ENCODE data around the gene GTF2A1L. TPM values are rescaled to one million over a fixed set of nuclear protein-coding genes. Genes with fewer than 3 reads are reported as not detected.

Gene GTF2A1L
- polyA plus RNA-seq (2012; ENCODE audit: low read depth, missing spikeins): not detected

GRCh38 chr2:48617618-48618017 lies at the start of gene GTF2A1L:
GTF2A1L (plus strand) TSS chr2:48617856; CDS start chr2:48617875, 19 bp downstream.
- no peak for FAIRE-seq
- TF ChIP-seq PAX5 (IDR thresholded peaks at IDR 0.05; ENCODE audit: insufficient read depth, low read length, severe bottlenecking) (no peak), POU2F2 (IDR thresholded peaks at IDR 0.05; ENCODE audit: low read depth, low read length) (no peak), POLR2AphosphoS5 (IDR thresholded peaks at IDR 0.05; ENCODE audit: low read depth, low read length) (no peak)
- DNase-seq (ENCODE audit: insufficient read length, low spot score): no peak

DNA sequence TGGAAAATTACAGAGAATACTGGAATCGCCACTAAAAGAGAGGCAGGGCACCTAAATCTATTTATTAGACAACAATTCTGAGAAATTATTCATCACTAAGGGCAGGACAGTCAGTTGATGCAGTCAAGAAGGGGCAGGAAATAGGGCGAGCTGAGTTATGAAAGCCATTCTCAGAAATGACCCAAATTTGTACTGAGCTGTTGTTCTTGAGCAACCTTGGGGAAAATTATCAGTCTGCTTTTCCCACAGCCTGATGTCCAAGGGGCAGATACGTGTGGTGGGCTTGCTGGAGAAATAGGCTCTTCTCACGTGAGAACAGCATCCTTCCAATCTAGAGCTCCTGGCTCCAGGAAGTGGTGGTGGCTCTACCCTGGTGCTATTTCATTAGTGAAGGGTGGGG lies 49.1 kb upstream of the GTF2A1L start:
- DNase-seq (ENCODE audit: insufficient read length, low spot score) (no peak), FAIRE-seq (no peak)
- TF ChIP-seq SPI1 (IDR thresholded peaks at IDR 0.05; ENCODE audit: low read depth, low read length): no peak
- TF ChIP-seq PAX5 (IDR thresholded peaks at IDR 0.05; ENCODE audit: insufficient read depth, low read length, severe bottlenecking): no peak
- no peak for TF ChIP-seq TAF1 (IDR thresholded peaks at IDR 0.05; ENCODE audit: low read depth, low read length)
- TF ChIP-seq POLR2AphosphoS5 (IDR thresholded peaks at IDR 0.05; ENCODE audit: low read depth, low read length): no peak
- TF ChIP-seq POLR2A (IDR thresholded peaks at IDR 0.05; ENCODE audit: low read depth, low read length): no peak

- FAIRE-seq (no peak), DNase-seq (ENCODE audit: insufficient read length, low spot score) (no peak)
- TF ChIP-seq POU2F2 (IDR thresholded peaks at IDR 0.05; ENCODE audit: low read depth, low read length) (no peak), SPI1 (IDR thresholded peaks at IDR 0.05; ENCODE audit: low read depth, low read length) (no peak), POLR2AphosphoS5 (IDR thresholded peaks at IDR 0.05; ENCODE audit: low read depth, low read length) (no peak), TAF1 (IDR thresholded peaks at IDR 0.05; ENCODE audit: low read depth, low read length) (no peak), POLR2A (IDR thresholded peaks at IDR 0.05; ENCODE audit: low read depth, low read length) (no peak), PAX5 (IDR thresholded peaks at IDR 0.05; ENCODE audit: insufficient read depth, low read length, severe bottlenecking) (no peak)
Observed at GRCh38 chr2:48569433-48569832, 48.2 kb upstream of the GTF2A1L start.

- DNase-seq (ENCODE audit: insufficient read length, low spot score) (no peak), FAIRE-seq (no peak)
- TF ChIP-seq TAF1 (IDR thresholded peaks at IDR 0.05; ENCODE audit: low read depth, low read length) (no peak), POU2F2 (IDR thresholded peaks at IDR 0.05; ENCODE audit: low read depth, low read length) (no peak), PAX5 (IDR thresholded peaks at IDR 0.05; ENCODE audit: insufficient read depth, low read length, severe bottlenecking) (no peak), SPI1 (IDR thresholded peaks at IDR 0.05; ENCODE audit: low read depth, low read length) (no peak), POLR2A (IDR thresholded peaks at IDR 0.05; ENCODE audit: low read depth, low read length) (no peak)
Observed at GRCh38 chr2:48572816-48573215, 44.8 kb upstream of the GTF2A1L start.

- FAIRE-seq: peak; percentile 65
- DNase-seq (ENCODE audit: insufficient read length, low spot score): no peak
- TF ChIP-seq POLR2AphosphoS5 (IDR thresholded peaks at IDR 0.05; ENCODE audit: low read depth, low read length) (no peak), SPI1 (IDR thresholded peaks at IDR 0.05; ENCODE audit: low read depth, low read length) (0 out of 2 replicates have a peak, but pooled peaks have one; percentile 8), PAX5 (IDR thresholded peaks at IDR 0.05; ENCODE audit: insufficient read depth, low read length, severe bottlenecking) (no peak)
Observed at GRCh38 chr2:48574353-48575287, 43.0 kb upstream of the GTF2A1L start.

- no peak for FAIRE-seq
- TF ChIP-seq PAX5 (IDR thresholded peaks at IDR 0.05; ENCODE audit: insufficient read depth, low read length, severe bottlenecking): no peak
- TF ChIP-seq SPI1 (IDR thresholded peaks at IDR 0.05; ENCODE audit: low read depth, low read length): no peak
- TF ChIP-seq POLR2A (IDR thresholded peaks at IDR 0.05; ENCODE audit: low read depth, low read length): no peak
- TF ChIP-seq POU2F2 (IDR thresholded peaks at IDR 0.05; ENCODE audit: low read depth, low read length): no peak
- TF ChIP-seq POLR2AphosphoS5 (IDR thresholded peaks at IDR 0.05; ENCODE audit: low read depth, low read length): no peak
- TF ChIP-seq TAF1 (IDR thresholded peaks at IDR 0.05; ENCODE audit: low read depth, low read length): no peak
Observed at GRCh38 chr2:48578313-48578712, 39.3 kb upstream of the GTF2A1L start.

GRCh38 chr2:48583961-48584360 lies 33.7 kb upstream of the GTF2A1L start:
- DNase-seq (ENCODE audit: insufficient read length, low spot score) (no peak), FAIRE-seq (no peak)
- TF ChIP-seq PAX5 (IDR thresholded peaks at IDR 0.05; ENCODE audit: insufficient read depth, low read length, severe bottlenecking) (no peak), POLR2AphosphoS5 (IDR thresholded peaks at IDR 0.05; ENCODE audit: low read depth, low read length) (no peak), TAF1 (IDR thresholded peaks at IDR 0.05; ENCODE audit: low read depth, low read length) (no peak), POU2F2 (IDR thresholded peaks at IDR 0.05; ENCODE audit: low read depth, low read length) (no peak), POLR2A (IDR thresholded peaks at IDR 0.05; ENCODE audit: low read depth, low read length) (no peak), SPI1 (IDR thresholded peaks at IDR 0.05; ENCODE audit: low read depth, low read length) (no peak)

More at GRCh38 chr2:48578313-48578712, 39.3 kb upstream of the GTF2A1L start:
- no peak for DNase-seq (ENCODE audit: insufficient read length, low spot score)

GRCh38 chr2:48584551-48584950 lies 33.1 kb upstream of the GTF2A1L start:
- TF ChIP-seq TAF1 (IDR thresholded peaks at IDR 0.05; ENCODE audit: low read depth, low read length) (no peak), PAX5 (IDR thresholded peaks at IDR 0.05; ENCODE audit: insufficient read depth, low read length, severe bottlenecking) (no peak), POLR2AphosphoS5 (IDR thresholded peaks at IDR 0.05; ENCODE audit: low read depth, low read length) (no peak), POU2F2 (IDR thresholded peaks at IDR 0.05; ENCODE audit: low read depth, low read length) (no peak), POLR2A (IDR thresholded peaks at IDR 0.05; ENCODE audit: low read depth, low read length) (no peak)
- FAIRE-seq: no peak
- DNase-seq (ENCODE audit: insufficient read length, low spot score): no peak

DNA sequence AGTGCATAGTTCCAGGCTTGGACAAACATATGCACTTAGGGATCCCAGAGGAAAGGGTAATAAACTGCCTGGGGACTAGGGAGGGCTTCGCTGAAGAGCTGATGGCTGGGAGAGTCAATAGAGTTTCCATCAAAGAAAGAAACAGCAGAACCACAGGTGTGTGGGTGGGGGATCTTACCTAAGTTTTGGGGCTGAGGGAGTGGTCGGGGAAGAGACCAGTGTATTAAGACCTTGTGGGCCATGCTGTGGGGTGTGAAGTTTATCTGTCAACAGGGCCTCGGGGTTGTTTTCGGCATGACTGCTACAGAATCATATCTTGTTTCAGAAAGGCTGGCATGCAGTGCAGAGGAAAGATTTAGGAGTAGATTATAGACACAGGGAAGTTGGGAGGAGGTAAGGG lies 31.2 kb upstream of the GTF2A1L start:
- FAIRE-seq (no peak), DNase-seq (ENCODE audit: insufficient read length, low spot score) (no peak)
- TF ChIP-seq POLR2A (IDR thresholded peaks at IDR 0.05; ENCODE audit: low read depth, low read length) (no peak), POLR2AphosphoS5 (IDR thresholded peaks at IDR 0.05; ENCODE audit: low read depth, low read length) (no peak), TAF1 (IDR thresholded peaks at IDR 0.05; ENCODE audit: low read depth, low read length) (no peak), POU2F2 (IDR thresholded peaks at IDR 0.05; ENCODE audit: low read depth, low read length) (no peak), SPI1 (IDR thresholded peaks at IDR 0.05; ENCODE audit: low read depth, low read length) (no peak), PAX5 (IDR thresholded peaks at IDR 0.05; ENCODE audit: insufficient read depth, low read length, severe bottlenecking) (no peak)

Measured in GM12891 (cell line).